Left renal cortex interstitium (tissue), 4 donors: ENCODE results near the gene AATK. TPM values are rescaled to one million over a fixed set of nuclear protein-coding genes. Genes with fewer than 3 reads are reported as not detected.
"Not testable (repeated sequence)": the region's sequence is repeated elsewhere in the genome, so short reads cannot be mapped to it uniquely, and the experiment has no call there.

Source experiments
- DNase-seq, 4 donors: peaks; one replicate each; pipeline ENCODE4 v3.0.0-alpha.2; 2013; ENCODE audit warnings: low read depth in 4 of 4, low spot score in 2 of 4, missing footprints in 1 of 4
- polyA plus RNA-seq, 4 donors: library from polyadenylated mRNA; unstranded; fragments of 120-200 nt; gene quantifications; one replicate each; pipeline ENCODE4 v1.2.1, GENCODE V29; 2013; ENCODE audit not compliant: insufficient read length in 4 of 4

The AATK gene
- polyA plus RNA-seq, 4 donors = 4.4 to 7.0 (median 5.4) TPM

DNA sequence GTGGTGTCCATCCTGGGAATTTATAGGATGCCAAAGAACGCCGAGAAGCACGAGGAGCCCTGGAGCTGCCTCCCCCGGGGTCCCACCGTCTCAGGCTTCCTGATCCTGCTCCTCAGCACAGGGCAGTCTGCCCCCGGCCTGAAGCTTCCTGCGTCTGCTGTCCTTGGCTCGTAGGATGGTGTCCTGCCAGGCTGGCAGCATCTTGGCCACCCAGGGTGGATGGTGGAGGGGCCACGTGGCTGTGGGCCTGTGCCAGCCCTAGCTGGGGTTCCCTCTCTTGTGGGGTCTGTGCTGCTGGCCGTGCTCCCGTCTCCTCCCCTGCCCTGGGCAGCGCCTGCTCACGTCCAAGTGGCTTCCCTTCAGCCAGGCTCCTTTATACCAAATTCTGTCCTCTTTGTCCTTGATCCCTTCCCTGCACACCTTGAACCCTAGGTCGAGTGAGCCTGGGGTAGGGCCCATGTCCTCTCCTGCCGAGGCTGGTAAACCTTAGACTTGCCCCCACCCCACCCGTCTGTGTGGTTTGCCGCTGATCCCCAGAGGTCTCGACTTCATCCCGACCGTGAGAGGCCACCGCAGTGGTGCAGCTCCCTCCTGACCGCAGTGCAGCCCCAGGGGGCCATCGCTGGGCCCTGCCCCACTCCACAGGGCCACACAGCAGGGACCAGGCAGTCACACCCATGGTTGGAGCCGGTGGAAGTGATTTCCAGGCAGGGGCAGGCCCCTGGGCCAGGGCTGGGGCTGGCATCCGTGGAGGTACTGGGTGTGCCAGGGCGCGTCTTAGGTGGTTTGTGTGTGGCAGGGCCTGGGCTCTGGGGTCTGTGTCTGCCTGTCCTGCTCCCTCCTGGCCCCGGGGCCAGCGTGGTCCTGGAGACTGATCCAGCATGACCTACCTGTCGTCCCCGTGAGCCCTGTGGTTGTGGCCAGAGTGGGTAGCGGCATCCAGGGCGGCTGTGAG lies 84.5 kb downstream of the AATK start:
- DNase-seq = no peak

DNA sequence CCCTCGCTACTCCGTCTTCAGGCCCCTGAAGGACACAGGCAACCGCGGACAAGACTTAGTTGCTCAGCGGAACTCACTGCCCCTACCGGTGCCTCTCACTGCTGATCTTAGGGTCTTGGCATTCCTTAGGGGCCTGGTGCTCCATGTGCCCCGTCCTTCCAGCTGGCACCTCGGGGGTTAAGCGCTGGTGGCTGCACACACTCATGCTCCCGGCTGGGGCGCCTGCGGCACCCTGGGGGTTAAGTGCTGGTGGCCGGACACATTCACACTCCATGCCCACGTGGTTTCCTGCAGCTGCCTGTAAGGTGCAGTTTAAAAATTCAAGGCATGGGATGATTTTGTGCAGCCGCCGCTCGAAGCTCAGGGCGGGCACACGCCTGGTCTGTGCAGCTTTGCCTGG lies 86.0 kb downstream of the AATK start:
- no peak for DNase-seq

DNA sequence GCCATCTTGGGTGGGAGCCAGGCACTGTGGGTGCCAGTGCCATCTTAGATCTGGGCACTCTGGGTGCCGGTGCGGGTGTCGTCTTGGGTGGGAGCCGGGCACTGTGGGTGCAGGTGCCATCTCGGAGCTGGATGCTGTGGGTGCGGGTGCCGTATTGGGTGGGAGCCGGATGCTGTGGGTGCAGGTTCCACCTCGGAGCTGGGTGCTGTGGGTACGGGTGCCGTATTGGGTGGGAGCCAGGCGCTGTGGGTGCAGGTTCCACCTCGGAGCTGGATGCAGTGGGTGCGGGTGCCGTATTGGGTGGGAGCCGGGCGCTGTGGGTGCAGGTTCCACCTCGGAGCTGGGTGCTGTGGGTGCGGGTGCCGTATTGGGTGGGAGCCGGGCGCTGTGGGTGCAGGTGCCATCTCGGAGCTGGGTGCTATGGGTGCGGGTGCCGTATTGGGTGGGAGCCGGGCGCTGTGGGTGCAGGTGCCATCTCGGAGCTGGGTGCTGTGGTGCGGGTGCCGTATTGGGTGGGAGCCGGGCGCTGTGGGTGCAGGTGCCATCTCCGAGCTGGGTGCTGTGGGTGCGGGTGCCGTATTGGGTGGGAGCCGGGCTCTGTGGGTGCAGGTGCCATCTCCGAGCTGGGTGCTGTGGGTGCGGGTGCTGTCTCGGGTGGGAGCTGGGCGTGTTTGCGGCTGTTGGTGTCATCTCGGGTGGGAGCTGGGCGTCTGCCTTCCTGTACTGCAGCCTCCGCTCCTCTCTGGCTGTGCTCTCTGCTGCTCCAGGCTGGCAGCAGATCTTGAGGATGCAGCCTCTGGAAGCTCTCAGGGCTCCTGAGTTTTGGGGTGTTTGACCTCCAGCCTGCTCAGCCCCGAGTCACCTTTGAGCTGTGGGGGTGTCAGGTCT lies 87.8 kb downstream of the AATK start:
- DNase-seq = not testable (repeated sequence)

DNA sequence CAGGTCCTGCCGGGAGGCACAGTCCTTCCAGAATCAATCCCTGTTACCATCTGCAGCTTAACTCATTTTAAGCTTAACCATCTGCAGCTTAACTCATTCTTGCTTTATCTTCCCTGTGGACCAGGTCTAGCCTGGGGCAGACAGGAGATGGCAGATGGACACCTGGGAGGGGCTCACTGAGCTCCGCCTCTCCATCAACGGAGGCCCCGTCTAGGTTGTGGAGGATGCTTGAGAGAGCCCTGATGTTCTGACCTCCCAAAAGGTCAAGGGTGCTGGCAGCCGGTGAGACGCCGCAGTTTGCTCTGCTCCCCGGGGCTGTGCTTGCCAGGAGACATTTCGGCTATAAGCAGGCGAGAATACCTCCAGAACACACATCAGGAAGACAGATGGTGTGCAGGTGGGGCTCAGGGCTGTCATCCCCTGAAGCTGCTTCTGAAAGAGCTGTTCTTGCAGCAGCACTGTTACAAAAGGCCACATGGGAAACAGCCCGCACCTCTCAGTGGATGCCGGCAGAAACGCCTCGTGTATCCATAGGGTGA lies 89.8 kb downstream of the AATK start:
- no peak for DNase-seq

DNA sequence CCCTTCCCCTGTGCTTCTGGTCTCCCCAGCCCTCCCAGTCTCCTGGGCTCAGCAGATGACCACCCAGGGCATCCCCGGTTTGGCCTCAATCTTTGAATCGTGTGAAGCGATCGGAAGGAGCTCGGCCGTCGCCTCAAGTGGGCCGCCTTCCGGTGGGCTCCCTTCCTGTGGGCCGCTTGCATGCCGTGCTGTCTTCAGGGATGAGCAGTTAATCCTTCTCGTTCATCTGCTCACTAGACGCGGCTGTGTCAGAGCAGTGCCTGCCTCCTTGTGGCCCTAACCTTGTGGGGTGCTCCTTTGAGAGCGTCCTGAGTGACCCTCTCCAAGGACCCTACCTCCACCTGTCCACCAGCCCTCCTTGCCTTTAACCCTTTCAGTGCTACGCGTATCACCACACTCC lies 90.7 kb downstream of the AATK start:
- DNase-seq = no peak

DNA sequence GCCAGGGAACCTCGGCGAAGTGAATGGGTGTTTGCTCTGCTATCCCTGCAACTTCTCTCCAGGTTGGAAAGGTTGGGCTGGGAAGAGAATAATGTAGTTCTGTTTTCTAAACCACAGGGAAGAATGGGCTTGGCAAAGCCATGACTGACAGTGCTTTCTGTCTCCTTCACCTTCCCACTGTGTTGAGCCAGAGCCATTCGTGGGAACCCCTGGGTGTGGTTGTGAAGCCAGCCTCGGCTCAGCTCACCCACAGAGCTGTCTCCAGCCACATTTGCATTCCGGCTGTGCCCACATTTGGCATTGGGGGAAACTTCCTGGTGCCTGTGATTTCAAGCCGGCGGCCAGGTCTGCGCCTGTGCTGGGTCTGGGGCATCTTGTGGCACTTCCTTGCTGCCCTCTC lies 91.1 kb downstream of the AATK start:
- DNase-seq = no peak

DNA sequence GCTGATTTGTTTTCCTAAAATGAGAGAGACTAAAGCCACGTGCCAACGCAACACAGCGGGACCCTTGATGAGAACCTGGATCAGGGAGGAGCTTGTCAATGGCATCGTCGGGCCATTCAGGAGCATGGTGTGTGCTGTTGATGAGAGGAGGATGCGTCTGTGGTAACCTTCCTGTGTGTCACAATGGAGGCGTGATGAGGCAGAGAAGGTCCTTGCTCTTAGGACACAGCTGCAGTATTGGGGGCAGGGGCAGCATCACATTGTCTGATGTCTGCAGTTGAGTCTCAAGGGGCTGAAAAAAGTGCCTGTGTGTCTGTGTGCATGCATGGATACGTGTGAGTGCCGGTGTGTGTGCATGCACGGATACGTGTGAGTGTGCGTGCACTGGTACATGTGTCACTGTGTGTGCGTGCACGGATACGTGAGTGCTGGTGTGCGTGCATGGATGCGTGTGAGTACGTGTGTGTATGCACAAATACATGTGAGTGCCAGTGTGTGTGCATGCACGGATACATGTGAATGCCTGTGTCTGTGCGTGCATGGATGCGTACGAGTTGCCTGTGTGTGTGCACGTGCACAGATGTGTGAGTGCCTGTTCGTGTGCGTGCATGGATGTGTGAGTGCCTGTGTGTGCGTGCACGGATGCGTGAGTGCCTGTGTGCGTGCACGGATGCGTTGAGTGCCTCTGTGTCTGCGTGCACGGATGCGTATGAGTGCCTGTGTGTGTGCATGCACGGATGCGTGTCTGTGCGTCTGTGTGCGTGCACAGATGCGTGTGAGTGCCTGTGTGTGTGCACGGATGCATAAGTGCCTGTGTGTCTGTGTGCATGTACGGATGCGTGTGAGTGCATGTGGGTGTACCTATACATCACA lies 91.8 kb downstream of the AATK start:
- DNase-seq = no peak

DNA sequence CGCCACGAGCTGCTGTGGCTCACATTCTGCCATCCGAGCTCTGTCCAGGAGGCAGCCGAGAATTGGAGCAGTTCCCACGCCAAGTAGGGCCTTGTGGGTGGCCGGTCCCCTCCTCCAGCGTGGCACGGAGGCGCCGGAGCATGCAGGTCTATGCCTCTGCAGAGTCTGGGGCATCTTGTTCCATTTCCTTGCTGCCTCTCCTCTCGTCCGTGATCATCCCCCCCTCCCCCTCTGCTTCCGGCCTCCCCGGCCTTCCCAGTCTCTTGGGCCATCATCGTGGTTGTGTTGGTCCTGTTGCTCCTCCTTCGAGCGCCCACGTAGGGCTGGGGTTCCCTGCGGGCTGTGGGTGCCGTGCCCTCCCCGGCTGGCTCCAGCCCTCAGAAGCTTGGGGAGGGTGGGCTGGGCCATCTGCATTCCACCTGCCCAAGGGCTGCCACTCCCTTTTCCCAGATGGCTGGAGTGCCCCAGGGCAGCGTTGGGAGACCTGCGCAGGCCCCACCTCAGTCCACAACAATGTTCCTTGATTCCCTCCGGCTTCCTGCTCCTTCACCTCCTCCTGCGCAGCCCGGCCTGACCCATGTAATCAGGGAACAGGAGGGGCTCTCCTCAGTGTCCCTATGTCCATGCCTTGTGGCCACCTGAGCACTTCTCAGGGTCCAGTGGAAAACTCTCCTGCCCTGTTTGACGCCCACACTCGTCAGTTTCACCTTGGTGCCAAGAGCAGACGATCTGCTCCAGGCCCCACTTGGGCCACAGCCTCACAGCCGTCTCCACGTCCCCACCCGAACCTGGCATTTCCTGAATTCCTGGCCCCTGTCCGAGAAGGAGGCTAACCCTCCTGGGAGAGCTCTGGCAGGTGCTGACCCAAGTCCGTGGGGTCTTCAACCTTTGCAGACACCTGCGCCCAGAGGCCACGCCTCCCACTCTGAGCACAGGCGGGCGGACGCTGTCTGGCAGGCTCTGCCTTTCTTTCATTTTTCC lies 94.0 kb downstream of the AATK start:
- no peak for DNase-seq

DNA sequence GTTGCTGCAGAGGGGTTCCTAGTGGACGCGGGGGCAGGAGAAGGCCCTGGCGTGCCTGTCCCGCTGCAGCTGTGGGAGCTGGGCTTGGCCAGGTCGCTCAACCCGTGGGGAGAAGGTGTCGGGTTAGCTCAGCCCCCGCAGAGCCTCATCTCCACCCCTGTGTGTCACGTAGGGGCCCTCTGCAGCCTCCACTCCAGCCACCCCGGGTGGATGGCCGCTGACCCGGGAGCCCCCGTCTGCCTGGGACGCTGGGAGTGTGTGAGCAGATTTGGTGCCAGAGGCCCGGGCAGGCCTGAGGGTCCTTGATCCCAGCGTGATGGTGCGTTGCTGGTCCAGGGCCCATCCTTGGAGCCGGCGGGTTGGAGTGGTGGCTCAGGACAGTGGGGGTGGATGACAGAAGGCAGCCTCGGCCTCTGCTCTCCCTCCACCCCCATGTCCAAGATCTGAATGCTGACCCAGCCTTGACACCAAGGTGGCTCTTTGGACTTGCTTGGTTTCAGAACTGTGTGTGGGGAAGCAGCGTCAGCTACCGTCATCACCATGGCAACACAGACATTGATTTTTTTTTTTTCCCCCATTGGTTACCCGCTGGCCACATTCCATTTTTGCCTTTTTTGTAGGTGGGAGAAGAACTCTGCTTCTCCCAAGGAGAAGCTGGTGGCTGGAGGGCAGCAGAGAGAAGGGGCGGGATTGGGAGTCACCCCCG lies 95.3 kb downstream of the AATK start:
- no peak for DNase-seq

DNA sequence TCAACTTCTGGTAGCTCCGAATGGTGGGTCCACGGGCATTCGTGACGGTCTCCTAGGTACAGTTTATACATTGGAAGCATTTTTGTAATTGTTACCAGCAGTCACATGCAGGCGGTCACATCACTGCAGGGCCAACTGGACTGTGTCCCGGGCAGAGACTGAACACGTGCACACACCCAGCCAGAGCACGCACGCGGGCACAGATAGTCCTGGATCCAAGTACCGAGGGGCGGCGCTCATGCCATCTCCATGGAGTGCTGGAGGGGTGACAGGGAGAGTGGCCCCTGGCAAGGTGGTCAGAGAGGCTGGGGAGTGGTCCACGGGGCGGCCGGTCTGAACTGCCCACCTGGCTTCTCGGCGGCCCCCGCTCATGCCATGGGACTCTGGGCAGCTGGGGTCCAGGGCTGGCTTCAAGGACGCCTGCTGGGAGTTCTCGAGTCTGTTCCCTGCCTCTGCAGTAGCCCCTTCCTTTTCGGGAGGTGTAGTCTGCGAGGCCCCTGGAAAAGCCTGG lies 96.8 kb downstream of the AATK start:
- DNase-seq = no peak

DNA sequence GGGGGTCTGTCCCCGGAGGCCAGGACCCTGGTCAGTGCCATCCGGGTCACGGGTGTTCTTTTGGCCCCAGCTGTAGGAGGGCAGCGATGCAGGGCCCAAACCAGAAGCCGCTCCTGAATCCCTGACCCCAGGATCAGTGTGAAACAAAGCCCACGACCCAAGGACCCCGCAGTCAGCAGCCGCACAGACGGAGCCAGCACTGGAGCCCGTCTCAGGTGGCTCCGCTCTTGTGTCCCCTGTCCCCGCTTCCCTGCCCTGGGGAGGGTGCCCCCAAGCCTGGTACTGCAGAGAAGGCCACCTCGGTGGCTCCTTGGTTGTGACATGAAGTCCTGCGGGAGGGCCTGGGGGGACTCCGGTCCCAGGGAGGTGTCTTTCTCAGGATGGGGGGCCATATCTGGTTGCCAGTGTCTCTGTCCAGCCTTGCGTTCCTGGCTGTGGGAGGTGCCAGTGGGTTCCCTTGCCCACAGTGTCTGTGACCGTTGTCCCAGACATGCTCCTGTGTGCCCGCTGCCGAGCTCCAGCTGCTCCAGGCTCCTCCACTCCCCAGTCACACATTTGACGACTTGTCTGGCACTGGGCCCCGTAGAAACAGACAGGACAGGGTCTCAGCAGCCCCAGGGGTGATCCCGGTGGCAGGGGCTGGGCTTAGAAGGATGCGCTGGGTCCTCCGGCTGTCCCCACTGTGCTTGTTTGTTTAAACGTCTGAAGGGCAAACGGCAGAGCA lies 97.4 kb downstream of the AATK start:
- no peak for DNase-seq

DNA sequence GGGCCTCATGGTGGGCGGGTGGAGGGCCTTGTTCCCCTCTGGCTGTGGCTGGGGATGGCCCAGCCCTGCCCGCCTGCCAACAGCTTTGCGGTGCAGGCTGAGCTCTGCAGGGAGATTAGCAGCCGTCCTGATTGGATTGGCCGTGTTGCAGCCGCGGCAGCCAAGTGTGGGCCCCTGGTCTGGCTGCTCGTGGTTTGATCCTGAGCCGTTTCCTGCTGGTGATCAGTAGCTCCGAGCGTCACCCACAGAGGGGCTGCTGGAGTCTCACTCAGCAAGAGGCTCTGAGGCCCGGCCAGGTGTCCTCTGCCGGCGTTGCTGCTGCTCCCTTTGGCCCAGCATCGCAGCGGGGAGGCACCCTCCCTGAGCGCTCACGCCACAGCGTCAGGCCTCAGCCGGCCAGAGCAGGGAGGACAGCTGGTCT lies 98.6 kb downstream of the AATK start:
- DNase-seq = no peak

Other genes starting within 250 kb of the AATK start
- gene CHMP6, start 174.4 kb downstream of the AATK start, polyA plus RNA-seq = 10 to 100 TPM; 27.7 to 31.9 (median 29.2) TPM
- 10 to 100 TPM; 33.0 to 47.1 (median 41.2) TPM for gene BAIAP2, start 131.1 kb downstream of the AATK start, polyA plus RNA-seq
- under 1 TPM; 0.13 to 0.79 (median 0.45) TPM for gene PVALEF, start 714 bp downstream of the AATK start, polyA plus RNA-seq
- 10 to 100 TPM; 12.3 to 26.9 (median 22.9) TPM for gene CEP131, start 56.7 kb upstream of the AATK start, polyA plus RNA-seq
- gene TEPSIN, start 72.8 kb upstream of the AATK start, polyA plus RNA-seq = 10 to 100 TPM; 12.3 to 34.3 (median 21.0) TPM
- 10 to 100 TPM; 42.8 to 68.4 (median 55.4) TPM for gene NDUFAF8, start 73.1 kb upstream of the AATK start, polyA plus RNA-seq
- gene SLC38A10, start 129.1 kb upstream of the AATK start, polyA plus RNA-seq = 10 to 100 TPM; 49.5 to 83.9 (median 69.1) TPM
- 10 to 100 TPM; 12.2 to 33.4 (median 23.2) TPM for gene BAHCC1, start 229.2 kb upstream of the AATK start, polyA plus RNA-seq